Esophagus muscularis mucosa (tissue), 4 donors: ENCODE results near the gene CIAO1. TPM values are rescaled to one million over a fixed set of nuclear protein-coding genes. Genes with fewer than 3 reads are reported as not detected.

Experiments used
- DNase-seq: peaks from one replicate; pipeline ENCODE4 v3.0.0-alpha.2; 2017; ENCODE audit errors: extremely low spot score
- H3K27ac ChIP-seq, 4 donors: fragments of 200-600 bp; sonication (generic); replicated peaks in 1 of 4; 1 replicate in 3 of 4; 2 replicates in 1 of 4; pipeline ENCODE4 v1.5.1; 2016 to 2019; ENCODE audit warnings: mild to moderate bottlenecking in 1 of 4
- H3K27me3 ChIP-seq, 4 donors: fragments of 200-600 bp; sonication (generic); one replicate each; pipeline versions ENCODE4 v1.5.1 to v1.6.0; 2016 to 2019
- H3K36me3 ChIP-seq, 4 donors: fragments of 200-600 bp; sonication (generic); one replicate each; pipeline ENCODE4 v1.5.1; 2016 to 2019
- H3K4me1 ChIP-seq, 4 donors: fragments of 200-600 bp; sonication (generic); one replicate each; pipeline ENCODE4 v1.5.1; 2016 to 2019
- H3K4me3 ChIP-seq, 4 donors: fragments of 200-600 bp; sonication (generic); 1 replicate in 2 of 4; 2 replicates in 2 of 4; pipeline ENCODE4 v1.5.1; 2016 to 2019; ENCODE audit warnings: mild to moderate bottlenecking in 4 of 4, moderate library complexity in 1 of 4
- H3K9me3 ChIP-seq, 4 donors: fragments of 200-600 bp; sonication (generic); 1 replicate in 3 of 4; 2 replicates in 1 of 4; pipeline ENCODE4 v1.5.1; 2016 to 2019
- EP300 ChIP-seq: sonication (generic); formaldehyde crosslinking; IDR thresholded peaks from one replicate; pipeline ENCODE4 v1.6.1; 2017; ENCODE audit warnings: antibody characterized with exemption
- POLR2A ChIP-seq: fragments of 450-650 bp; IDR thresholded peaks from one replicate; pipeline ENCODE4 v1.6.1; 2017; ENCODE audit warnings: antibody characterized with exemption, moderate library complexity, mild to moderate bottlenecking, low read depth
- POLR2AphosphoS5 ChIP-seq, 2 donors: sonication (generic); formaldehyde crosslinking; IDR thresholded peaks; one replicate each; pipeline ENCODE4 v1.6.1; 2017; ENCODE audit warnings: antibody characterized with exemption in 2 of 2
- WGBS: methylation state at CpG from one replicate; pipeline ENCODE4 v1.1.5; 2018; 5-methylcytosine and 5-hydroxymethylcytosine counted together
- intact Hi-C: fragments of 100-400 bp; cut with DNase I; formaldehyde crosslinking; loops from one replicate; pipeline ENCODE4 v1.15.1; 2023
- total RNA-seq, 4 donors: library from RNA; depleted of rRNA; stranded (reverse); fragments of >200 nt; gene quantifications; one replicate each; pipeline versions ENCODE4 v1.1.0 to v1.2.1, GENCODE V29; 2016
- TF ChIP-seq, protein P1 (sequence below), 3 experiments: fragments of 200-600 bp in 2 of 3; fragments of 450-650 bp in 1 of 3; sonication (generic) in 2 of 3; IDR thresholded peaks; one replicate each; pipeline ENCODE4 v1.5.1; 2017 to 2019; ENCODE audit warnings: antibody characterized with exemption in 3 of 3, mild to moderate bottlenecking in 2 of 3, moderate library complexity in 1 of 3

Gene CIAO1
- total RNA-seq, 4 donors from 2014 or later, result 76.4 to 101 (median 92.5) TPM

DNA sequence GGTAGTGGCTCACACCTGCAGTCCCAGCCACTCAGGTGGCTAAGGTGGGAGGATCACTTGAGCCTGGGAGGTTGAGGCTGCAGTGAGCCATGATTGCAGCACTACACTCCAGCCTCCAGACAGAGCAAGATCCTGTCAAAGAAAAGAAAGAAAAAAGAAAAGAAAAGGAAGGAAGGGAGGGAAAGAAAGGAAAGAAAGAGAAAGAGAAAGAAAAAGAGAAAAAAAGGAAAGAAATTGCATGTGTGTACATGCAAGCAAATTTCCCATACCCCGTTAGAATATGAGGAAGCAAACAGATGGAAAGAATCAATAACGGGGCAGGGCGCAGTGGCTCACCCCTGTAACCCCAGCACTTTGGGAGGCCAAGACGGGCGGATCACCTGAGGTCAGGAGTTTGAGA, 18.1 kb upstream of the CIAO1 start:
- H3K36me3 ChIP-seq, result peaks cover 5 to 16% (median 11%) of the 10 kb centered on the region in 4 donors
- no peaks in the 10 kb centered on the region for H3K9me3 ChIP-seq
- TF ChIP-seq POLR2A, result no peak
- no peak for TF ChIP-seq POLR2AphosphoS5 (IDR thresholded peaks at IDR 0.05)
- no peak for TF ChIP-seq EP300
- TF ChIP-seq, protein P1, sequence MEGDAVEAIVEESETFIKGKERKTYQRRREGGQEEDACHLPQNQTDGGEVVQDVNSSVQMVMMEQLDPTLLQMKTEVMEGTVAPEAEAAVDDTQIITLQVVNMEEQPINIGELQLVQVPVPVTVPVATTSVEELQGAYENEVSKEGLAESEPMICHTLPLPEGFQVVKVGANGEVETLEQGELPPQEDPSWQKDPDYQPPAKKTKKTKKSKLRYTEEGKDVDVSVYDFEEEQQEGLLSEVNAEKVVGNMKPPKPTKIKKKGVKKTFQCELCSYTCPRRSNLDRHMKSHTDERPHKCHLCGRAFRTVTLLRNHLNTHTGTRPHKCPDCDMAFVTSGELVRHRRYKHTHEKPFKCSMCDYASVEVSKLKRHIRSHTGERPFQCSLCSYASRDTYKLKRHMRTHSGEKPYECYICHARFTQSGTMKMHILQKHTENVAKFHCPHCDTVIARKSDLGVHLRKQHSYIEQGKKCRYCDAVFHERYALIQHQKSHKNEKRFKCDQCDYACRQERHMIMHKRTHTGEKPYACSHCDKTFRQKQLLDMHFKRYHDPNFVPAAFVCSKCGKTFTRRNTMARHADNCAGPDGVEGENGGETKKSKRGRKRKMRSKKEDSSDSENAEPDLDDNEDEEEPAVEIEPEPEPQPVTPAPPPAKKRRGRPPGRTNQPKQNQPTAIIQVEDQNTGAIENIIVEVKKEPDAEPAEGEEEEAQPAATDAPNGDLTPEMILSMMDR (IDR thresholded peaks at IDR 0.05), result no peak
- H3K27ac ChIP-seq, result no peak overlapping the region
- DNase-seq, result no peak
- no peak overlapping the region for H3K4me3 ChIP-seq
- H3K4me1 ChIP-seq, result peaks cover 32 to 36% (median 35%) of the 10 kb centered on the region in 4 donors
- no peaks in the 10 kb centered on the region for H3K27me3 ChIP-seq
- WGBS, result 82% methylated on average over 5 of the region's 5 CpGs
- intact Hi-C loops, result no loop called here

DNA sequence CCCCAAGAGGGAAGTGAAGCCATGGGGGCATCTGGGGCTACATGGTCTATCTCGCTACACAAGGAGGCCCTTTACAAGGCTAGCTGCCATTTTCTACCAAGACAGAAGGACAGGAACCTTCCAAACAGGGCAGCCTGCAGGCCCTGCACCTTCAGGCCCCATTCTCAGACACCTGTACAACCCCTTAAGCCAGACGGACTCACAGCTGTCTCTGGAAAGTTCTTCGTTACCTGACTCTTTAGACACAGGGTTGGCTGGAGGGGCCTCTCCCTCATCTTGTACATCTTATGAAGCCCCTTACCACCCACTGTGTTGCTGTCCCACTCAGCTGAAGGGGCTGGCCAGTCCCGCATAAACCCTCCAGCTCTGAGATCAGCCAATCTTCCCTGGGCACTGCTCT, 17.4 kb upstream of the CIAO1 start:
- Histone ChIP-seq H3K9me3 (no peaks in the 10 kb centered on the region), H3K27me3 (no peaks in the 10 kb centered on the region), H3K4me3 (no peak overlapping the region), H3K4me1 (peaks cover 33 to 42% (median 38%) of the 10 kb centered on the region in 4 donors), H3K27ac (no peak overlapping the region), H3K36me3 (peaks cover 13 to 23% (median 19%) of the 10 kb centered on the region in 4 donors)
- WGBS, result 97% methylated on average over 4 of the region's 4 CpGs
- intact Hi-C loops, result no loop called here
- DNase-seq, result no peak
- TF ChIP-seq POLR2AphosphoS5 (IDR thresholded peaks at IDR 0.05) (no peak), POLR2A (no peak), EP300 (no peak)
- TF ChIP-seq, protein P1 (IDR thresholded peaks at IDR 0.05), result no peak

- intact Hi-C loops, result no loop called here
- Histone ChIP-seq H3K9me3 (no peaks in the 10 kb centered on the region), H3K27ac (peak overlapping the region in 2 of 4 donors; percentile 50 to 54), H3K27me3 (no peaks in the 10 kb centered on the region), H3K4me1 (peaks cover 43 to 52% (median 48%) of the 10 kb centered on the region in 4 donors), H3K4me3 (no peak overlapping the region), H3K36me3 (peaks cover 23 to 33% (median 29%) of the 10 kb centered on the region in 4 donors)
- DNase-seq, result no peak
- 81% methylated on average over 9 of the region's 9 CpGs for WGBS
- TF ChIP-seq POLR2AphosphoS5 (IDR thresholded peaks at IDR 0.05), result no peak
- TF ChIP-seq POLR2A, result no peak
- TF ChIP-seq, protein P1 (IDR thresholded peaks at IDR 0.05), result no peak
- TF ChIP-seq EP300, result no peak
Observed at GRCh38 chr2:96249654-96250053, 16.4 kb upstream of the CIAO1 start.

GRCh38 chr2:96250188-96250587, 15.8 kb upstream of the CIAO1 start:
- Histone ChIP-seq H3K9me3 (no peaks in the 10 kb centered on the region), H3K4me3 (no peak overlapping the region), H3K36me3 (peaks cover 24 to 39% (median 34%) of the 10 kb centered on the region in 4 donors), H3K4me1 (peaks cover 48 to 57% (median 53%) of the 10 kb centered on the region in 4 donors), H3K27ac (peak overlapping the region; percentile 50 to 62 (median 52)), H3K27me3 (no peaks in the 10 kb centered on the region)
- TF ChIP-seq POLR2A, result no peak
- no peak for TF ChIP-seq EP300
- TF ChIP-seq, protein P1 (IDR thresholded peaks at IDR 0.05), result no peak
- TF ChIP-seq POLR2AphosphoS5 (IDR thresholded peaks at IDR 0.05), result no peak
- intact Hi-C loops, result no loop called here
- 83% methylated on average over 6 of the region's 6 CpGs for WGBS
- no peak for DNase-seq
